ENCODE data around the gene CADM1.

Gene CADM1

DNA sequence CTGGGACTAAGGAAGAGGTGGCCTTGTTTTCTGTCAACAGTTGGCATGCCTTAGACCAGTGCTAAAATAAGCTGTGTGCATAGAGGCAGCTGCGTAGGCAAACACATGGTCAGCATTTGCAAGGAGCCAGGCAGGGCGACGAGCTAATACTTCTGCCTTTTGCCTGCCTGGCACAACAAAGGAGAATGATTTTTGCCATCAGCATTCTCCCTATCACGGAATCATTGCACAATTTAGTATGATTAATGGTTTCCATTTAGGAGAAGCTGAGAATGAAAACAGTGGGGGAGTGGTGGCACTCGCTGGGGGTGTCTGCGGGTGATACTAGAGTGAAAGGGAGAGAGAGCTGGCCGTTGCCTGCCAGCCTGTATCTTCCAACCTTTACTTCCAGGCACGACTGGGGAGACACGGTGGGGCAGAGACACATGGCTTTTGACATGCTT lies 336.0 kb downstream of the CADM1 start:
- DNase-seq = no peak

DNA sequence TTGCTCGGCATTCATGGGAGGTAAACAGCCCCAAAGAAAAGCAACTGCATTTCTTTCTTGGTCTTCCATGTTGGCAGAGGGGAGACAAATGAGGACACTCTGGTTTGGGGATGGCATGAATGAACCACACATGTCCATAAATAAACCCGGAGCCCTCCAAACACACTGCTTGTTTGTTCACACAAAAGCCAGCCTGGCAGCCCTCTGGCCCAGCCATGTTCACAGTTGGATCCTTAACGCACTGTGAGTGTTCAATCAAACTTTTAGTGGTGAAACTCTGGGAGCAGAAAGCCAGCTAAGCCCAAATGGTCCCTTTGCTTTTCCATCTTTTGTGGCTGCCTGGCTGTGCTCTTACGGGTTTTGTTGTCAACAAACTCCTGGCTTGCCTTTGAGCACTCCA lies 336.8 kb downstream of the CADM1 start:
- no peak for DNase-seq

GRCh38 chr11:115166820-115167219 lies 337.4 kb downstream of the CADM1 start:
- no peak for DNase-seq

- no peak for DNase-seq
Observed at GRCh38 chr11:115164774-115165173, 339.4 kb downstream of the CADM1 start.

DNA sequence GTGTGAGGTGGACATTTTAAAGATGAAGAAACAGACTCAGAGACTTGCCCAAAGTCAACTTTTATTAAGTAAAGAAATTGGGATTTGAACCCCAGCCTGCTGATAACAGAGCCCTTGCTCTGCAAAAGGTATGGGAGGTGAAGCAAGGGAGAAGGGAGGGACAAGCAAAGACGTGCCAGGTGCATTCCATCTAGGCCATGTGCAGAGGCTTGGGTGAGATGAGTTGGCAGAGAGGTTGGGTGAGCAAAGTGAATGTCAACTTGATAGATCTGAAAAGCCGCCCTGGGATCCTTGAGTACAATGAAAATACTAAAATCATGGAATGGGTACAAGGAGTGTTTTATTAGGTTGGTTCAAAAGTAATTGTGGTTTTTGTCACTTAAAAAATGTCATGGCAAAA lies 341.3 kb downstream of the CADM1 start:
- DNase-seq = no peak

GRCh38 chr11:115161876-115162275 lies 342.3 kb downstream of the CADM1 start:
- no peak for DNase-seq

DNA sequence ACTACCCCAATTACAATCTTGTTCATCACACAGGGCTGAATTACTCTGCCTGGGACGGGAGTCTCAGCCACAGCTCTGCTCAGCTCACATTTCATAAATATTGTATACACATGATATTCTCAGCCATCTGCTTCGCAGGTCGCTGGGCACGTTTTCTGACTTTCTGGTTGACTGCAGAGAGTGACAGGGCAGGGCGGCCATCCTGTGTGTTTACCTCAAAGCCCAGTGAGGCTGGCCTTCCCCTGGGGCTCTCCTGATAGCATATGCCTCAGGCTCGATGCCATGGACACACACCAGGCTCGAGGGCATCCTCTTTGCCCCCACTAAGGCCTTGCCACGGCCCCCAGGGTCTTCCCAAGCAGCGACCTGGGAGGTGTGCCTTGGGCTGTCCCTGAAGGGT lies 345.0 kb downstream of the CADM1 start:
- no peak for DNase-seq

- no peak for DNase-seq
Observed at GRCh38 chr11:115158053-115158452, 346.2 kb downstream of the CADM1 start.

- no peak for DNase-seq
Observed at GRCh38 chr11:115157247-115157646, 347.0 kb downstream of the CADM1 start.

DNA sequence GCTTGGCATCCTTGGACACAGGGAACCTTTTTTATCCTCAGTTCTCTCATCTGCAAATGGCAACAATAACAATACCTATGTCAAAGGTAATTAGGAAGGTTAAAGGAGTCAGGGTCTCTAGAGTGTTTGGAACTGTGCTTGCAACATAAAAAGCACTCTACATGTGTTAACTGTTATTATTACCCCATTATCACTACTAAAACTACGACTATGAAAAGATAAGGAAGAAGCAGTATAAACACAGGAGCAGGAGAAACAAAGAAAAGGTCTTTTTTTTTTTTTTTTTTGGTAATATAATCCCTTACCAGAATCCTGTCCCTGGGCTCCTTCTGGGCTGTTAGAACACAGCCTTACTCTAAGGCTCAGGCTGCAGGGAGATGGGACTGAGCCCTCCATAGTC lies 348.2 kb downstream of the CADM1 start:
- no peak for DNase-seq

- DNase-seq = no peak
Observed at GRCh38 chr11:115155320-115155719, 348.9 kb downstream of the CADM1 start.

DNA sequence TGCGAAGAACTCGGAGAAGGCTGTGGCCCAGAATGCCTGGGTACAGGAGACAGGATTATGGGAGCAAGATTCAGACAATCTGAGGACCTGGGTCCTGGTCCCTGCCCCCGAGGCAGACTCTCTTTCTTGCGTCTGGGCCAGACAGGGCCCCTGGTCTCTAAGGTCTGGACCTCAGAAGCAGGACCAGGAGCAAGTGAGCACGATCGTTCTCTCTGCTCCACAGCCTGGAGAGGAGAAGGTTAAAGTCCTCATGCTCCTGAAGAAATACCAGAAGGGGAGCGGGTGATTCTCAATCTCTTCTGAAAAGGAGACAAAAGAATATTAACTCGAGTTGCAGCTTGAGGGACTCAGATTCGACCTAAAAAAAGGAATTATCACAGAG lies 349.9 kb downstream of the CADM1 start:
- no peak for DNase-seq

DNA sequence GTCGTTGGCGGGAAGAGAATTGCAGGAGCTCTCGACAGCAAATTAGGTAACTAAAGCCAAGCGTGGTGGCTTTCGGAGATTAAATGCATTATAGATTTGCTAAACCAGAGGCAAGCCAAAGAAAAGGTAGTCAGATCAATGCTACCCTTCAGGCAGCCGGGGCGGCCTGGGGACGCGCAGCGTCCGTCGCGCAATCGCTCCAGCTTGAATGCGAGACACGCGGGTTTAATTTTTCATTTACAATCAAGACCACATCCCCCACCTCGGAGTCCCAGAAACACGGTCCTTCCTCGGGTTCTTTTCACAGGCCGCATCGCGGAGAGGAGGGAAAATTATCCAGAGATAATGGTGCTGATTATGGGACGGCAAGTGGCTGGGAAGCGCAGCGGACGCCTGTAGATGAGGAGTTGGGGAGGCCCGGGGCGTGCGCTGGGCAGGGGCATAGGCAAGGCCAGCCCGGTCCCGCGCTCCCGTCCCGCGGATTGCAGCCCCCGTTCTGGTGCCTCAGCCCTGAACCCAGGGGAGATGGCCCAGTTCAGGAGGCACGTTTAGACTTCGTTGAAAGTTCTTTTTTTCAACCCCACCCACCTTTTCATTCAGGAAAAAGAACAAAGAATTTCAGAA lies 350.4 kb downstream of the CADM1 start:
- no peak for DNase-seq

DNA sequence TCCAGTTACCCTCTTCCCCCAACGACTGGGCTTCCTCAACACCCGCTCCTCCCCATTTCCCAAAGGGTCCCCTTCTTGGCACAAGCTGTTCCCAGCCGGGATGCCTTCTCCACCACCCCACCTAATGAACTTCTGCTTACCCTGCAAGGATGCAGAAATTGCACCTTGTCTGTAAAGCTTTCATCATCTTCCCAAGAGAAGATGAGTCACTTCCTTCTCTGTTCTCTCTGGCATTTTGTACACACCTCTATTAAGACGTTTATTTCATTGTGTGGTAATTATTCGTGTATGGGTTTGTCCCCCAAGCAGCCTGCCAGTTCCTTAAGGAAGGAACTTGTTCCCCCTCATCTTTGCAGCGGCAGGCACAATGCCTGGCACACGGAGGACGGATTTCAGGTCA lies 351.1 kb downstream of the CADM1 start:
- no peak for DNase-seq

DNA sequence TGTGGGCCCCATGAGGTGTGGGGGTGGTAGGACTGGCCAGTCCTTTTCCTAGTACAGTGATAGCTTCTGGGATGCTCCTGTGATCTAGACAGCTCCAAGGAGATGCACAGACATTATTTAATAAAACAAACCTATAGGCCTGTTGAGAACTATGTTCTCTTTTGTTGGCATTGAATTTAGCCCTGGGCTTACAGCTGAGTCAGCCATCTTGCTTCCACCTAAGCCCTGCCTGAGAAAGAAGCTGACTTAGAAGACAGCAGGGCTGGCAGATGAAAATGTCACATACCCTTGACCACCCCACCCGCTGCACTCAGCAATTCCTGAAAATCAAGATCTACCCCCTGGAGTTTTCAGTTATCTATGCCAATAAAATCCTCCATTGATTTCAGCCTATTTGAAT lies 353.2 kb downstream of the CADM1 start:
- no peak for DNase-seq

- no peak for DNase-seq
Observed at GRCh38 chr11:115148691-115149090, 355.5 kb downstream of the CADM1 start.

DNA sequence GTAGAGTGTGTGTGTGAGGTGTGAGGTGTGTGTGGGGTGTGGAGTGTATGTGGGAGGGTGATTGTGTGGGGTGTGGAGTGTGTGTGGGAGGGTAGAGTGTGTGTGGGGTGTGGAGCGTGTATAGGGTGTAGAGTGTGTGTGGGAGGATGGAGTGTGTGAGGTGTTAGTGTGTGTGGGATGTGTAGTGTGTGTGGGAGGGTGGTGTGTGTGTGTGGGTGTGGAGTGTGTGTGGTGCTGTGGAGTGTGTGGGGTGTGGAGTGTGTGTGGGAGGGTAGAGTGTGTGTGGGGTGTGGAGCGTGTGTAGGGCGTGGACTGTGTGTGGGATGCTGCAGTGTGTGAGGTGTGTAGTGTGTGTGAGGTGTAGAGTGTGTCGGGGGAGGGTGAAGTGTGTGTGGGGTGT lies 356.1 kb downstream of the CADM1 start:
- no peak for DNase-seq

DNA sequence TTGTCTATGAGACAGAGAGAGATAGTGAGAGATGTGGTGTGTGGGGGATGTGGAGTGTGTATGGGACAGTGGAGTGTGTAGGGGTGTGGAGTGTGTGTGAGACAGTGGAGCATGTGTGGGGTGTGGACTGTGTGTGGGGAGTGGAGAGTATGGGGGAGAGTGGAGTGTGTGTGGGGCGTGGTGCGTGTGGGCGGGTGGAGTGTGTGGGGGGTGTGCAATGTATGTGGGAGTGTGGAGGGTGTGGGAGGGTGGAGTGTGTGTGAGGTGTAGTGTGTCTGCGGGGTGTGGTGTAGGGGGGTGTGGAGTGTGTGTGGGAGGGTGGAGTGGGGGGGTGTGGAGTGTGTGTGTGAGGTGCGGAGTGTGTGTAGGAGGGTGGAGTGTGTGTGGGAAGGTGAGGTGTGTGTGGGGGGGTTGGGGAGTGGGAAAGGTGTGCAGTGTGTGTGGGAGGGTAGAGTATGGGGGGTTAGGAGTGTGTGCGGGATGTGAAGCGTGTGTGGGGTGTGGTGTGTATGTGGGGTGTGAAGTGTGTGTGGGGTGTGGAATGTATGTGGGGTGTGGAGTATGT lies 356.9 kb downstream of the CADM1 start:
- DNase-seq = no peak

- DNase-seq = no peak
Observed at GRCh38 chr11:115146425-115146824, 357.8 kb downstream of the CADM1 start.

GRCh38 chr11:115145324-115145723 lies 358.9 kb downstream of the CADM1 start:
- DNase-seq = no peak

DNA sequence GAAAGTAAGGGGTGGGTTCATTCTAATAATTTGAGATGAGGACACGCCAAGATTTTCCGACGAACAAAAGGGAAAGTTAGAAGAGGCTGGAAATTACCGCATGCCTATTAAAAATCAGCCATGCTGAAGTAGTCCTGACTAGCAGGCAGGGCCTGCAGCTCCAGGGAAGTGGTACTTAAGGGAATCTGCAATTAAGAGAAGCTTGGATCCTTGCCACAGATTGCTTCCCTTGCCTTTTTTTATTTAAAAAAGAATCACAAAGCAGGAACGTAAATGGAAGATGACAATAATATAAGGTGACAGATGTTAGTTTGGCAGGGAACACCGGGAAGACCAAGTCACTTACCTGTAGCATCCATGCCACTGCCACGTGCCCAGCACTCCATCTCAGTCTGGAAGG lies 359.3 kb downstream of the CADM1 start:
- no peak for DNase-seq

DNA sequence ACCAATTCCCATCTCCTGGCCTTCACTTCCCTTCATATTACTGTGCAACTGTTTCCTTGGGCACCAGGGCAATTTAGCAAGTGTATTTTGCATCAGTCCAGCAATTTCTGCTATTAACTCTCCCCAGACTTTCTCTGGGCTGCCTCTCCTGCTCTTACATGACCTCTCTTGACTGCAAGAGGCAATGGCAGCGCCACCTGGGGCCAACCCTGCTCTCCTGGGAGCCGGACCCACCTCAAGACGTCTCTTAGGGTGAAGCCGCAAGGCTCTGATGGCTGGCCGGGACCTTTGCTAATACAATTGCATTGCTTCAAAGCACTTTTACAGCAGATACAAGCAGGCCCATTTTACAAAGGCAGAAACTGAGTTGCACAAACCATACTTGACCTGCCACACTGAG lies 360.2 kb downstream of the CADM1 start:
- DNase-seq = no peak

DNA sequence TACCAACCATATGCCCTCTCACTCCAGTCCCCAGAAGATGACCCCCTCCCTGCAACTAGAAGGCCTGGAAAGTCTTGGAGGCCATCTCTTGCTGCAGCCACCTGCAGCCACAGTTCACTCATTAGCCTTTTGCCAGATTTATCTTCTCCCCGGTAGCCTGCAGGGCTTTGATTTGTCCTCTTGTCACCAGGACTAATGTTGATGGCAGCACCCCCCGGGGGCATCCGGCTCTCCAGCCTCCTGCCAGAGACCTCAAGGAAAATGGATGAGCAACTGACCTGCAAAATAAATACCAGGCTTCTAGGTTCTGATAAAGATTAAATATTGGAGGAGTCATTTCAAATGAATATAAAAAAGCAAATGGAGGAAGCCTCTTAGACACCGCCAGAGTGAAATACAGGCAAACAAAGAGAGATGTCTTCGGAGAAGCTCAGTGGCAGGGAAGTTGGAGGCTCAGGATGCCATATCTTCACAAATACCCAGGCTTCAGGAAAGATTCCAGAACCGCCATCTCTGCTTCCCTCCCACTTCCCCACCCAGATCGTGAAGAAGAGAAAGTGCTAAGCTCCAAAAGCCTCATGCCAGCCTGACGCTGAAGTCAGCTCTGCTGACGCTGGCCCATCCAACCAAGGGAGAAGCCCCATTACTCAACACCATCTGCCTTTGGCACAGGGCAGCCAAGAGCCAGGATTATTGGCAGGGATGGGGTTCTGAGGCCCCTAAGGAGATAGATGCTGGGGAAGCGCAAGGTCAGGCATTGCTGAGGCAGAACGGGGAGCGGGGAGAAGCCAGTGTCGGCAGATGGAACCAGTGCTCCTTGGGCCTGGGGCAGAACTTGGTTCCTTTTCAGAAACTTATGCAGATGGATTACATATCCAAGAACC lies 362.7 kb downstream of the CADM1 start:
- DNase-seq = no peak

GRCh38 chr11:115135936-115136335 lies 368.3 kb downstream of the CADM1 start:
- no peak for DNase-seq

Data from activated gamma-delta T cell (primary cell).